GM13976 (cell line): Measurements from ENCODE around the gene ANO2.

ENCODE experiments used
- DNase-seq: peaks from one replicate; pipeline ENCODE4 v3.0.0; 2012; ENCODE audit warnings: low spot score
- CTCF ChIP-seq: IDR thresholded peaks from 2 replicates; pipeline ENCODE4 v1.5.1; 2012; ENCODE audit warnings: borderline replicate concordance, mild to moderate bottlenecking; ENCODE audit not compliant: insufficient read depth; ENCODE audit errors: extremely low read depth, missing control alignments, control extremely low read depth
- in situ Hi-C: fragments of 300-500 bp; cut with MboI; formaldehyde crosslinking; loops from one replicate; pipeline ENCODE4 v1.12.0; 2022; ENCODE audit warnings: low sequenced_read_pairs, mixed read lengths, inconsistent platforms; ENCODE audit not compliant: unreplicated experiment

ANO2 gene

GRCh38 chr12:5779401-5779800 lies 165.7 kb downstream of the ANO2 start:
- TF ChIP-seq CTCF, result no peak
- in situ Hi-C loops, result no loop called here
- DNase-seq, result no peak

DNA sequence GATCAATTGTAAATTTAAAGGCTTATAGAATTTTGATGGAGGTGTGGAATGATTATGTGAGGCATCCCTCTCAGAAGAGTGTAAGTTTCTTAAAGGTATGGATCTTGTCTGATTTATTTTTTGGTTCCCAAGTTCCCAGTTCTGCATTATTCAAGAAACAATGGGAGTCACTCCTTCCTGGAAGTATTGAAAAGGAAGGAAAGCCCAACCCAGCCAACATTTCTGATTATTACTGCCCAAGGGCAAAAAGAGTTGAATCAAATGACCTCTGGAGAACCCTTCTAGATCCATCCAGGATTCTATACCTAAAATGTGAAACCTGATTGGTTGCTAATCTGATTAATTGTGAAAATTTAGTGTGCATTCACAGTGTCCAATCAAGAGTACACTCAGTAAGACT lies 166.2 kb downstream of the ANO2 start:
- DNase-seq, result no peak
- TF ChIP-seq CTCF, result no peak
- in situ Hi-C loops, result no loop called here

GRCh38 chr12:5777451-5777850 lies 167.6 kb downstream of the ANO2 start:
- no peak for DNase-seq
- in situ Hi-C loops, result no loop called here
- no peak for TF ChIP-seq CTCF

- DNase-seq, result no peak
- in situ Hi-C loops, result no loop called here
- no peak for TF ChIP-seq CTCF
These were observed 169.0 kb downstream of the ANO2 start for GRCh38 chr12:5776091-5776490.

DNA sequence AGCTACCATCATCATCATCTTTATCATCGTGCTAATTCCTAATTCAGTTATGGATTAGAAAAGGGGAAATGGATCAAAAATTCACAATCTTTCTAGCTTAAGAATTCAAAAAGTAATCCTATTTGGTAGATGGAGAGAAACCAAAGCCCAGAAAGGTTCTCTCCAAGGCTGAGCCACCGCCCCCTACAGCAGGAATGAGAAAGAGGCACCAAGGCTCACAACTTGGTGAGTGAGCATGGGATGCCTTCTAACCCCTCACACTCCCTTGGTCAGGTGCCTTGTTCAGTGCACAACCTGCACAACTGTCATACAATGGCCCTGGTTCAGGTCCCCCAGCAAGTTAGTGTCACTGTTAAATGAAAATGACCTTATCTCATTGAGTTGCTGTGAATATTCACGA lies 171.5 kb downstream of the ANO2 start:
- DNase-seq, result no peak
- TF ChIP-seq CTCF, result no peak
- in situ Hi-C loops, result no loop called here

DNA sequence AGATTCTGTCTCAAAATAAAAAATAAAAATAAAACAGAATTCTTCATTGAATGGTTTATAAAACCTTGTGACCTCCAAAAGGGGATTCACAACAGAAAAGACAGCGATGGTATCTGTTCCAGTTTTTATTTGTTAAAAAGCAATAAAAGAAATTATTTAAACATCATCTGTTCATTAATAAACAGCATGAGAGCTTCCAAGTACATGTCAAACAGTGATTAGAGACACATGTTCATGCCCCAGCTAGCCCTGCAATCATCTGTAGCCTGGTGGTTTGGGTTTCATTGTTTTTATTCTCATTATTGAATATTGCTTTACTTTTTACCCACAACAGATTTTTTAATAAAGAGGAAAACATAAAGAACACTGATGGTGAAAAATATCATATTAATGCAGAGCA lies 173.3 kb downstream of the ANO2 start:
- no peak for TF ChIP-seq CTCF
- no peak for DNase-seq
- in situ Hi-C loops, result no loop called here

DNA sequence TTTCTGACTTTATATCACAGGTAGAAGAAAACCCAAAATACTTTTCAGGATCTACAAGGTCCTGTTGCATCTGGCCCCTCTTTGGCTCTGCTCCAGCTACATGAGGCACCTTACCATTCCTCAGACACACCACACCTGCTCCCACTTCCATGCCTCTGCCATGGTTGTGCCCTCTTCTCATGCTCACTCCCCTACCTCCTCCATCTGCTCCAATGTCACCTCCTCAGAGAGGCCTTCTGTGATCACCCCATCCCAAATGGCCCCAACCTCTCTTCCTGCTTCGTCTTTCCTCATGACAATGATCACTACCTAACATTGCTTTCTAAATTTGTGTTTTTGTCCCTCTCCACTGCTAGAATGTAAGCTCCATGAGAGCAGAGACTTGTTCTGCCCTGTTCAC lies 174.3 kb downstream of the ANO2 start:
- DNase-seq, result no peak

More for the DNA sequence above, 174.3 kb downstream of the ANO2 start:
- in situ Hi-C loops, result no loop called here
- TF ChIP-seq CTCF, result no peak
